Fibroblast of the aortic adventitia (primary cell): ENCODE measurements around the gene UBE2Z. TPM values are rescaled to one million over a fixed set of nuclear protein-coding genes. Genes with fewer than 3 reads are reported as not detected.

Source experiments
- DNase-seq: peaks from one replicate; pipeline ENCODE4 v3.0.0-alpha.2; 2010; ENCODE audit warnings: low read depth
- H3K4me3 ChIP-seq: 2 replicates; pipeline ENCODE4 v1.5.1; 2011; ENCODE audit warnings: low read depth, mild to moderate bottlenecking, control low read depth, low read length, moderate library complexity
- small RNA-seq: library from RNA; depleted of rRNA; stranded (forward); fragments of <200 nt; gene quantifications from one replicate; pipeline ENCODE3, GENCODE V24; 2012
- total RNA-seq: library from RNA; depleted of rRNA; stranded (reverse); fragments of >200 nt; gene quantifications from 2 replicates; pipeline ENCODE4 v1.2.3, GENCODE V29; 2012; ENCODE audit warnings: low replicate concordance
- TF ChIP-seq, protein P1 (sequence below): IDR thresholded peaks from 2 replicates; pipeline ENCODE4 v1.5.1; 2011; ENCODE audit warnings: mild to moderate bottlenecking, low read length, control low read depth, inconsistent platforms; ENCODE audit not compliant: insufficient read depth

Gene UBE2Z
- total RNA-seq, 1 donor: 103 TPM

DNA sequence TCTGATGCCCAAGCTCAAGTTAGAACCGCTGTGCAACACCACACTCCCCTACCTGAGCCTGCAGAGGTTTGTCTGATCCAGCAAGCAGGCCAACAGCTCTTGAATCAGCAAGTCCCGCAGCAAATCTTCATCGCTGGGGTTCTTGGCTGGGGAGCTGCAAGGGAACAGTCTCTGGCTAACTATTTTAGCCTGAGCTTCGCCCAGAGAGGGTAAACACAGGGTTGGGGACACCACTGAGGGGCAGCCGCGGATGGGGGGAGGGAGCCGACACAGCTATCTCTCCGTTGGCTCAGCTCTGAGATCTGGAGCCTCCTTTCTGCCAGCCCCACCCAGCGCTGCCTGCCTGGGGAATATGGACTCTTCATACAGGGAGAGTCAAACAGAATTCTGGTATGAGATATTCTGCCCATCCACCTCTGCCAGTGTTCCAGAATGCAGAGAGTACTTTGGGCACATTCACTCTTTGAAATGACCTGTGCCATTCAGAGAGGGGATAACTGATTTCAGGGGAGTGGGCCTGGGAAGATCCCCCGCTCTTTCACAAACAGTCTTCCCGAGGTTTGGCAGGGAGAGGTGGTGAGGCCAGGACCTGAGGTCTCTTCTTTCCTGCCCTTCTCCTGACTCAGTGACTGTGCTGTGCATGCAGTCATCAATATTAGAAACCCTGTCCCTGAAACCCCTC, 52.8 kb downstream of the UBE2Z start:
- no peak overlapping the region for H3K4me3 ChIP-seq
- DNase-seq: no peak
- TF ChIP-seq, protein P1, sequence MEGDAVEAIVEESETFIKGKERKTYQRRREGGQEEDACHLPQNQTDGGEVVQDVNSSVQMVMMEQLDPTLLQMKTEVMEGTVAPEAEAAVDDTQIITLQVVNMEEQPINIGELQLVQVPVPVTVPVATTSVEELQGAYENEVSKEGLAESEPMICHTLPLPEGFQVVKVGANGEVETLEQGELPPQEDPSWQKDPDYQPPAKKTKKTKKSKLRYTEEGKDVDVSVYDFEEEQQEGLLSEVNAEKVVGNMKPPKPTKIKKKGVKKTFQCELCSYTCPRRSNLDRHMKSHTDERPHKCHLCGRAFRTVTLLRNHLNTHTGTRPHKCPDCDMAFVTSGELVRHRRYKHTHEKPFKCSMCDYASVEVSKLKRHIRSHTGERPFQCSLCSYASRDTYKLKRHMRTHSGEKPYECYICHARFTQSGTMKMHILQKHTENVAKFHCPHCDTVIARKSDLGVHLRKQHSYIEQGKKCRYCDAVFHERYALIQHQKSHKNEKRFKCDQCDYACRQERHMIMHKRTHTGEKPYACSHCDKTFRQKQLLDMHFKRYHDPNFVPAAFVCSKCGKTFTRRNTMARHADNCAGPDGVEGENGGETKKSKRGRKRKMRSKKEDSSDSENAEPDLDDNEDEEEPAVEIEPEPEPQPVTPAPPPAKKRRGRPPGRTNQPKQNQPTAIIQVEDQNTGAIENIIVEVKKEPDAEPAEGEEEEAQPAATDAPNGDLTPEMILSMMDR: no peak

DNA sequence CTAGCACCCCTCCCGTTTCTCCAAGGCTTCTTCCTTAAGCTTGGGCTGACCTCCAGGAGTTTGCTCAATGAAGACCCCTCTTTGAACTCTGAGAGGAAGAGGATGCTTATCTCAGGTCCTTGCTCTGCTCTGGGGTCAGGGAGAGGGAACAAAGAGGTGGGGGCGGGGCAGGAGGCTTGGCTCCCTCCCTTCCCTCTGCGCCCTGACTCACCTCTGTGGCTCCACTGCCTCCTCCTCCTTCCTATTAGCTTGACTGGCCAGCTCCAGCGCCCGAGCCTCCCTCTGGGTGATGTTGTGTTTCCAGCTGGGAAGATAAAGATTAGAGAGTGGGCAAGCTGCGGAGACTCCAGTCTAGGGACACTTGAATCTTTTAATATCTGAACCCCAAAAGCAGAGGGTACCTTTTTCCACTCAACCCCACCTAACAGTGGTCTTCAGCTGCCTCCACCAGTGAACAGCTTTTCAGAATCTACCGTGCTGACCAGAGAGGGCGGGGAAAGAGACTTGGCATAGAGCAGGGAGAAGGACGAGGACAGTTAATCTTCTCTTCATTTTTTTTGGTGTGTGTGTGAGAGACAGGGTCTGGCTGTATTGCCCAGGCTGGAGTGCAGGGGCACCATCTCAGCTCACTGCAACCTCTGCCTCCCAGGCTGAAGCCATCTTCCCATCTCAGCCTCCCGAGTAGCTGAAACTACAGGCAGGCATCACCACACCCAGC, 53.5 kb downstream of the UBE2Z start:
- TF ChIP-seq, protein P1: no peak
- DNase-seq: peak; percentile 64
- no peak overlapping the region for H3K4me3 ChIP-seq

DNA sequence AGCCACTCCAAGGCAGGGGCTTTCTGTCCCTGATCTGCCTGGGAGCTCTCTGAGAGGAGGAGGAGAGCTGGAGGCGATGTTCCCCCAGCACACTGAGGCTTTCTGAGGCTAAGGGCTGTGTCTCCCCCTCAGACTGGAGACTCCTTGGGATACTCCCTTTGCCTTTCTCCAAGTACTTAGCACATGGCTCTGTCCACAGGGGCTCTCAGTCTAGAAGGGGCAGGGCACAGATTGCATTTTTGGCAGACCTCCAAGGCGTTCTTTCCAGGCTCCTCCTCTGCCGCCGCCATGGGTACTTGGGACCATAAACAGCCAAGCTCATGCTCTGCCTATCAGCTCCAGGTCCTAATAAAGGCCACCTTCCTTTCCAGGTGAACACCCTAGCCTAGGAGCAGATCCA, 62.0 kb downstream of the UBE2Z start:
- TF ChIP-seq, protein P1: no peak
- peak; percentile 60 for DNase-seq
- H3K4me3 ChIP-seq: no peak overlapping the region

DNA sequence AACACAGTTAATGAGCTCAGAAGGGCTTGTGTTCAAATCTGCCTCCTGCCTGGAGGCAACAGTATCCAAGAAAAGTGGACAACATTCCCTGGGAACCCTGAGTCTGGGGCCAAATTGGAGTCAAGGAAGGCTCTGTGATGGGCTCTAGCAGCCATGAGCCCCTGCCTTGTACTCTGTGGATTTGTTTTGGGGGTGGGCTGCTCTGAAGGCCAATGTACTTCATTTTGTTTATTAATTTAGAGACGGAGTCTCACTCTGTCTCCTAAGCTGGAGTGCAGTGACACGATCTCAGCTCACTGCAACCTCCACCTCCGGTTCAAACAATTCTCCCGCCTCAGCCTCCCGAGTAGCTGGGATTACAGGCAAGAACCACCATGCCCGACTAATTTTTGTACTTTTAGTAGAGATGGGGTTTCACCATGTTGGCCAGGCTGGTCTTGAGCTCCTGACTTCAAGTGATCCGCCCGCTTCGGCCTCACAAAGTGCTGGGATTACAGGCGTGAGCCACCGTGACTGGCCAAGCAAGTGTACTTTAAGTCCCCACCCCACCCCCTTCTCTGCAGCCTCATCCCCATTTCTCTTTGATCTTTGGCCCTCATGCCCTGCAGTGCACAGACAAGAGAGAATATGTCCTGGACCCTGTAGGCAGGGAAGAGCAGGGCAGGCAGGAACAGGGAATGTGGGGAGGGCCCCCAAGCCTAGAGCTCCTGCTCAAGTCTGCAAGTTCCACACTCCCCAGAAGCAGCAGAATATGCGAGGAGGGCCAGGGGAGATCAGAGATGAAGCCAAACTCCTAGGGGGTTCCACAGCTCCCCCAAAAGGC, 62.9 kb downstream of the UBE2Z start:
- H3K4me3 ChIP-seq: no peak overlapping the region
- TF ChIP-seq, protein P1: no peak
- DNase-seq: no peak

DNA sequence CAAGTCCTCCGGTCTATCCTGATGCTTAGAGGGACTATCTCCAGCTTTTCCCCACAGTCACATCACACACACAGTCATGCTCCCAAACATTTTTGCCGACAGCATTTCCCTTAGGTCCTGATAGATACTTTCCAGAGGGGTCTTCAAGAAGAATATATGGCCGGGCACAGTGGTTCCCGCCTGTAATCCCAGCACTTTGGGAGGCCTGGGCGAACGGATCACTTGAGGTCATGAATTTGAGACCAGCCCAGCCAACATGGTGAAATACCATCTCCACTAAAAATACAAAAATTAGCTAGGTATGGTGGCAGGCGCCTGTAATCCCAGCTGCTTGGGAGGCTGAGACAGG, 64.5 kb downstream of the UBE2Z start:
- DNase-seq: no peak
- TF ChIP-seq, protein P1: no peak
- peak overlapping the region; percentile 3 for H3K4me3 ChIP-seq

DNA sequence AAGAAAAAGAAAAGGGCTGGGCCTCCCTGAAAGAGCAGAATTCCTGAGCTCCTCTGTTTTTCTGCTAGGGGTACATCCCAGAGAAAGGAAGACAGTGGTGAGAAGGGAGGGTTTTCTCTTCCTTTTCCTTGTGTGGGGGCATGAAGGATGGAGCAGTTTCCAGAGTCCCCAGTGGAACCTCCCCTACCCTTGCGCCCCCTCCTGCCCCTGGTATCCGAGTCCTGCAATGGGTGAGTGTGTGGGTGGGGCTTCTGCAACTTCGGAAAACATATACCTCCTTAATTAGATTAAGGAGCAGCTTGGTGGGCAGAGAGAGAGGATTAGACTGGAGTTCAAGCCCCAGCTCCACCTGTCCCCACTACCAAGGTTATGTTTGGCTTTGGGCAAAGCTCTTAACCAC, 65.6 kb downstream of the UBE2Z start:
- H3K4me3 ChIP-seq: no peak overlapping the region
- TF ChIP-seq, protein P1: no peak
- no peak for DNase-seq

Small RNAs within 50 kb of the gene (small RNA-seq; reads per million reads assigned to genes)
- gene AC068531.1 (not detected), gene RF00263 (not detected), gene RF01210 (not detected), gene RNU1-42P (0.45 reads per million)

Other genes starting within 250 kb of the UBE2Z start
- gene PRAC1, start 185.9 kb upstream of the UBE2Z start, total RNA-seq: not detected in 2 replicates
- gene PRAC2, start 185.2 kb upstream of the UBE2Z start, total RNA-seq: not detected in 2 replicates
- gene HOXB13, start 179.7 kb upstream of the UBE2Z start, total RNA-seq: not detected in 2 replicates
- gene TTLL6, start 91.2 kb upstream of the UBE2Z start, total RNA-seq: not detected in 2 replicates
- 73.8 and 169 TPM in 2 replicates for gene CALCOCO2, start 77.4 kb upstream of the UBE2Z start, total RNA-seq
- gene ATP5MC1, start 15.6 kb upstream of the UBE2Z start, total RNA-seq: 9.9 and 91.6 TPM in 2 replicates
- gene SNF8, start 36.4 kb downstream of the UBE2Z start, total RNA-seq: 72.6 and 89.5 TPM in 2 replicates
- gene GIP, start 60.2 kb downstream of the UBE2Z start, total RNA-seq: not detected in 2 replicates
- gene IGF2BP1, start 89.0 kb downstream of the UBE2Z start, total RNA-seq: 0.49 and 5.0 TPM in 2 replicates
- 0.45 TPM in 1 of 2 replicates, not detected in the other for gene B4GALNT2, start 224.4 kb downstream of the UBE2Z start, total RNA-seq